H7 (cell line): Measurements from ENCODE around the gene GTF3C6. TPM values are rescaled to one million over a fixed set of nuclear protein-coding genes. Genes with fewer than 3 reads are reported as not detected.
A peak's percentile ranks its signal among the peaks of the same experiment; 100 is the strongest.

ENCODE experiments used
- DNase-seq: peaks from one replicate; pipeline ENCODE4 v3.0.0; 2012
- H3K27me3 ChIP-seq: 2 replicates; pipeline ENCODE4 v1.6.0; 2011; ENCODE audit warnings: mild to moderate bottlenecking, low read length; ENCODE audit not compliant: control insufficient read depth, insufficient read depth
- H3K36me3 ChIP-seq: replicated peaks from 2 replicates; pipeline ENCODE4 v1.5.1; 2011; ENCODE audit warnings: low read length; ENCODE audit not compliant: control insufficient read depth, insufficient read depth
- H3K4me3 ChIP-seq: 2 replicates; pipeline ENCODE4 v1.5.1; 2011; ENCODE audit warnings: low read depth, mild to moderate bottlenecking, control low read depth, low read length, moderate library complexity; ENCODE audit not compliant: insufficient read depth
- total RNA-seq: library from RNA; depleted of rRNA; stranded (reverse); fragments of >200 nt; shearing (Covaris generic); gene quantifications from 2 replicates; pipeline ENCODE4 v1.2.3, GENCODE V29; 2014; rRNA removed

The GTF3C6 gene, protein sequence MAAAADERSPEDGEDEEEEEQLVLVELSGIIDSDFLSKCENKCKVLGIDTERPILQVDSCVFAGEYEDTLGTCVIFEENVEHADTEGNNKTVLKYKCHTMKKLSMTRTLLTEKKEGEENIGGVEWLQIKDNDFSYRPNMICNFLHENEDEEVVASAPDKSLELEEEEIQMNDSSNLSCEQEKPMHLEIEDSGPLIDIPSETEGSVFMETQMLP
- 37.1 and 46.0 TPM in 2 replicates for total RNA-seq

DNA sequence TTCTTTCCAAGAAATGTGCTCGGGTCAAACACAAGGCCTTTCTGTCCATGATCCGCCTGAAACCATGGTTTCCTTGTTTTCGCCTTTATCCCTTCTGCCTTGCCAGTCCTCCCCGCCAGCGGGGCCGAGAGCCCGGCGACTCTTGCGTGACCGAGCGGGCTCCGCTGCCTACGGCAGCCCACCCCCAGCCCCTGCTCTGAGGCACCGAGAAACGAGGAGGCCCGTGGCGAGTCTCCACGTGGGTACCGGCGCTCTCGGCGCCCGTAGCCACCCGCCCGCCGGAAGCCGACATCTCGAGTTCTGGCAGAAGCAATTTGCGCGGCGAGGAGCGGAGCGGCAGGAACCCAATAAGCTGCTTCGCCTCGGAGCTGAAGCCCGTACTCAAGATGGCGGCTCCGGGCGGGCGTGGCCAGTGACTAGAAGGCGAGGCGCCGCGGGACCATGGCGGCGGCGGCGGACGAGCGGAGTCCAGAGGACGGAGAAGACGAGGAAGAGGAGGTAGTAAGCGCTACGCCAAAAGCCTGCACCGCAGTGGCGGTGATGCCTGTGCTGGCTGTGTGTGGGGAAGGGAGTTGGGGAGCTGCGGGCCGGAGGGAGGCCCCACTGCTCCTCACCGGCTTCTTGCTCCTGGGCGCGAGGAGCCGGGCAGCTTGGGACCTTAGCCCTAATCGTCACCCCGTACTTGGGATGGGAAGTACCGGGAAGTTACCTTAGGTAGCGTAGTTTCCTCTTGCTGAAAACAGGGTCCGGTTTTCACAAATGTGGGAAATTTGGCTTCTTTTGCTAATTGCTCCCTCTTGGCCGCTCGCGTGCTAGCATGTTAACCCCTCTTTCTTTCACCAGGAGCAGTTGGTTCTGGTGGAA, at the start of gene GTF3C6:
Gene GTF3C6, plus strand, starts transcription at position 378 of the 864 bp plus-strand sequence. Its CDS starts 64 bp downstream, at position 442.
- DNase-seq, result peak; percentile 91
- Histone ChIP-seq H3K36me3 (peaks cover 11% of the 10 kb centered on the region), H3K4me3 (peak within 1 kb of the TSS; percentile 87), H3K27me3 (no peaks in the 10 kb centered on the region)

- no peak for DNase-seq
- Histone ChIP-seq H3K36me3 (no peaks in the 10 kb centered on the region), H3K4me3 (no peak overlapping the region), H3K27me3 (no peaks in the 10 kb centered on the region)
Measured at GRCh38 chr6:110930781-110931180, 27.7 kb upstream of the GTF3C6 start.

- DNase-seq, result no peak
- H3K36me3 ChIP-seq, result no peaks in the 10 kb centered on the region
- H3K27me3 ChIP-seq, result no peaks in the 10 kb centered on the region
- no peak overlapping the region for H3K4me3 ChIP-seq
Measured at GRCh38 chr6:110933912-110934311, 24.6 kb upstream of the GTF3C6 start.

GRCh38 chr6:110934381-110934898, 24.1 kb upstream of the GTF3C6 start:
- no peak for DNase-seq
- Histone ChIP-seq H3K27me3 (no peaks in the 10 kb centered on the region), H3K4me3 (no peak overlapping the region), H3K36me3 (no peaks in the 10 kb centered on the region)

DNA sequence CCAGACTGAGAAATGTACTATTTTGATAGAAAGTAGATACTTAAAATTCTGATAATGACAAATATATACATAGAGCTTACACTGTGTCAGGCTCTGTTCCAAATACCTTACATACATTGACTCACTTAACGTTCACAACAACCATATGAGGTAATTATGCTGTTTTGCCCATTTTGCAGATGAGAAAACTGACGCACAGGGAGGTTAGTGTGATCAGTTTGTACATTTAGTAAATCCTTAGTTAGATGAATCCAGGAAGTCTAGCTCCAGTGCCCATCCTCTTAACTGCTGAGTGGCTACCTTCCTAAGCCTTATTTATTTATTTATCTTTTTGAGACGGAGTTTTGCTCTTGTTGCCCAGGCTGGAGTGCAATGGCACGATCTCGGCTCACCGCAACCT, 23.3 kb upstream of the GTF3C6 start:
- Histone ChIP-seq H3K36me3 (no peaks in the 10 kb centered on the region), H3K4me3 (no peak overlapping the region), H3K27me3 (no peaks in the 10 kb centered on the region)
- no peak for DNase-seq

DNA sequence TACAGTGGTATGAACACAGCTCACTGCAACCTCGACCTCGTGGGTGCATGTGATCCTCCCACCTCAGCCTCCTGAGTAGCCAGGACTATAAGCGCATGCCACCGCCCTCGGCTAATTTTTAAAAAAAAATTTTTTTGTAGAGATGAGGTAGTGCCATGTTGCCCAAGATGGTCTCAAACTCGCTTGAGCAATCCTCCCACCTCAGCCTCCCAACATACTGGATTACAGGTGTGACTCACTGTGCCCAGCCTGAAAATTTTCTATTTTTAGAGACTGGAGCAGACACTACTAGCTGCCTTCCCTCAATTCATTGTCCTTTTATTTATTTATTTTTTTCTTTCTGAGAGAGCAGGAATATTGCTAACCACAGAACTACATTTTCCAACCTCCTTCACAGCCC, 20.3 kb upstream of the GTF3C6 start:
- Histone ChIP-seq H3K27me3 (no peaks in the 10 kb centered on the region), H3K4me3 (no peak overlapping the region), H3K36me3 (no peaks in the 10 kb centered on the region)
- DNase-seq, result no peak

DNA sequence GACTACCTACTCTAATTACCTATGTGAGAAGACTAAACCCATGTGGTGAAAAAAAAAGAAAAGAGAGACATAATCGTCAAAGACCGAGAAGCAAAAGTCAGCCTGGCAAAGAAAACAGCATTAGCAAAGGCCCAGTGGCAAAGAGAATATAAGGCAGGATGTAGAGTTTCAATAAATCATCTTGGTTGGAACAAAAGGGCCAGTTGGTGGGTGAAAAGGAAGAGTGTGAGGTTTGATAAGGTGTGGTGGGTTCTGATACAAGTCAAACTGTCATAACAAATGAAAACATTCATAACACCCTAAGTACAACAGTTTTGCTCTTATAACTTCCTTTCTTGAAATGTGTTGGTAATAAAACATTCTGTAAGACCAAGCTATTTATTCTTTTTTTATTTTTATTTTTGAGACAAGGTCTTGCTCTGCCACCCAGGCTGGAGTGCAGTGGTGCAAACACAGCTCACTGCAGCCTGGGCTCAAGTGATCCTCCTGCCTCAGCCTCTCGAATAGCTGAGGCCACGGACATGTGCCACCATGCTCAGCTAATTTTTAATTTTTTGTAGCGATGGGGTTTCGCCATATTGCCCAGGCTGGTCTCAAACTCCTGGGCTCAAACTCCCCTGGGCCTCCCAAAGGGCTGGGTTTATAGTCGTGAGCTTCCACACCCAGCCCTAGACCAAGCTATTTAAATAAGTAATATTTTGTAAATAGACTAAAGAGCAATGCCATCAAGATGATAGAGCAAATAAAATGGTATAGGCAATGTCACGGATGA, 18.9 kb upstream of the GTF3C6 start:
- Histone ChIP-seq H3K36me3 (no peaks in the 10 kb centered on the region), H3K4me3 (no peak overlapping the region), H3K27me3 (no peaks in the 10 kb centered on the region)
- no peak for DNase-seq

DNA sequence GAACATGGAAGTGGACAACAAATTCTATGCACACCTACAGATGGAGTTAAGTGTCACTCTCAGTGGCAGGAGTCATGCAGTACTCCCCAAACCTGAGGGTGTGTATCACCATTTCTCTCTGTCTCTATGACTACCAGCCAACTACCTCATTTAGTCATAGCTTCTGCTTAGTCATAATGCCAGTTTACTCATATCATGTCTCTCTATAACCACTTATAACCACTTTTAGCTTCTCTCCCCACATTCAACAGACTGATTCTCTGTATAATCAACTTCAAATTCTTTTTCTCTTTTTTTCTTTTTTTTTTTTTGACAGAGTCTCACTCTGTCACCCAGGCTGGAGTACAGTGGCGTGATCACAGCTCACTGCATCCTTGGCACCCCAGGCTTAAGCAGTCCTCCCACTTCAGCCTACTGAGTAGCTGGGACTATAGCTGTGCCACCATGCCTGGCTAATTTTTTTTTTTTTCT, 13.8 kb upstream of the GTF3C6 start:
- no peak overlapping the region for H3K4me3 ChIP-seq
- DNase-seq, result no peak

GRCh38 chr6:110946498-110946897, 12.0 kb upstream of the GTF3C6 start:
- no peaks in the 10 kb centered on the region for H3K27me3 ChIP-seq
- H3K36me3 ChIP-seq, result no peaks in the 10 kb centered on the region
- DNase-seq, result no peak
- H3K4me3 ChIP-seq, result no peak overlapping the region

More for the DNA sequence above, 13.8 kb upstream of the GTF3C6 start:
- no peaks in the 10 kb centered on the region for H3K36me3 ChIP-seq
- no peaks in the 10 kb centered on the region for H3K27me3 ChIP-seq

DNA sequence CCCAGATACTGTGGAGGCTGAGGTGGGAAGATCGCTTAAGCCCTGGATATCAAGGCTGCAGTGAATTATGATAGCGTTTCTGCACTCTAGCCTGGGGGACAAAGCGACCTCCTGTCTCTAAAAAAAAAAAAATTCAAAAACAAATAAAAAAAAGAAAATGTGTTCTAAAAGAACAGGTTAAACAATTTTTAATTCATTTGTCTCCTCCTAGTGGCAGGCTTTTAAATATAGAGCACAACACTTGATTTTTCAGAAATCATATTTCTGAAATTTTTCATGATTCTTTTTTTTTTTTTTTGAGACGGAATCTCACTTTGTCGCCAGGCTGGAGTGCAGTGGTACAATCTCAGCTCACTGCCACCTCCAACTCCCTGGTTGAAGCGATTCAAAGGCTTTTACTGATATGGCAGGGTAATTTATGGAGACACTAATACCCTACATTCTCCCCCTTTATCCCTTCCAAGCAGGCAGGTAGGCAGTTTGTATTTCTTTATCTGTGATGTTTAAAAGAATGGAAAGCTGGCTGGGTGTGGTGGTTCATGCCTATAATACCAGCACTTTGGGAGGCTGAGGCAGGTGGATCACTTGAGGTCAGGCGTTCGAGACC, 8.7 kb upstream of the GTF3C6 start:
- Histone ChIP-seq H3K4me3 (no peak overlapping the region), H3K27me3 (no peaks in the 10 kb centered on the region), H3K36me3 (no peaks in the 10 kb centered on the region)
- no peak for DNase-seq

DNA sequence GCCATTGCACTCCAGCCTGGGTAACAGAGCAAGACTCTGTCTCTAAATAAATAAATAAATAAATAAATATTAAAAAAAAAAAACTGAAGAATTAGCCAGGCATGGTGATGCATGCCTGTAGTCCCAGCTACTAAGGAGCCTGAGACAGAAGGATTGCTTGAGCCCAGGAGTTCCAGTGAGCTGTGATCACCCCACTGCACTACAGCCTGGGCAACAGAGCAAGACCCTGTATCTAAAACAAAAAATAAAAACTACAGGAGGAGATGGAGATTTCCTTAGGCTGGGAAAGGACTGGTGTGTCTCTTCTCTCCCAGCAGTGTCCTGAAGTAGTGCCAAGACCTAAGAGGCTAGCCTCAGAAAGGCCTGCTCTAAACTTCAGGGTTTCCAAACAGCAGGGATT, 8.1 kb upstream of the GTF3C6 start:
- Histone ChIP-seq H3K27me3 (no peaks in the 10 kb centered on the region), H3K4me3 (no peak overlapping the region), H3K36me3 (no peaks in the 10 kb centered on the region)
- DNase-seq, result no peak

GRCh38 chr6:110951008-110951407, 7.5 kb upstream of the GTF3C6 start:
- no peak for DNase-seq
- Histone ChIP-seq H3K27me3 (no peaks in the 10 kb centered on the region), H3K4me3 (no peak overlapping the region), H3K36me3 (no peaks in the 10 kb centered on the region)

GRCh38 chr6:110951986-110952794, 6.3 kb upstream of the GTF3C6 start:
- DNase-seq, result no peak
- H3K4me3 ChIP-seq, result no peak overlapping the region
- no peaks in the 10 kb centered on the region for H3K27me3 ChIP-seq
- no peaks in the 10 kb centered on the region for H3K36me3 ChIP-seq
